SKM-1 (cell line): ENCODE measurements around the gene ABCF2.
A peak's percentile ranks its signal among the peaks of the same experiment; 100 is the strongest.

Source experiments
- DNase-seq: peaks from one replicate; lab custom pipeline; 2025; ENCODE audit not compliant: unreplicated experiment; lab: John Stamatoyannopoulos, UW

The ABCF2 gene

DNA sequence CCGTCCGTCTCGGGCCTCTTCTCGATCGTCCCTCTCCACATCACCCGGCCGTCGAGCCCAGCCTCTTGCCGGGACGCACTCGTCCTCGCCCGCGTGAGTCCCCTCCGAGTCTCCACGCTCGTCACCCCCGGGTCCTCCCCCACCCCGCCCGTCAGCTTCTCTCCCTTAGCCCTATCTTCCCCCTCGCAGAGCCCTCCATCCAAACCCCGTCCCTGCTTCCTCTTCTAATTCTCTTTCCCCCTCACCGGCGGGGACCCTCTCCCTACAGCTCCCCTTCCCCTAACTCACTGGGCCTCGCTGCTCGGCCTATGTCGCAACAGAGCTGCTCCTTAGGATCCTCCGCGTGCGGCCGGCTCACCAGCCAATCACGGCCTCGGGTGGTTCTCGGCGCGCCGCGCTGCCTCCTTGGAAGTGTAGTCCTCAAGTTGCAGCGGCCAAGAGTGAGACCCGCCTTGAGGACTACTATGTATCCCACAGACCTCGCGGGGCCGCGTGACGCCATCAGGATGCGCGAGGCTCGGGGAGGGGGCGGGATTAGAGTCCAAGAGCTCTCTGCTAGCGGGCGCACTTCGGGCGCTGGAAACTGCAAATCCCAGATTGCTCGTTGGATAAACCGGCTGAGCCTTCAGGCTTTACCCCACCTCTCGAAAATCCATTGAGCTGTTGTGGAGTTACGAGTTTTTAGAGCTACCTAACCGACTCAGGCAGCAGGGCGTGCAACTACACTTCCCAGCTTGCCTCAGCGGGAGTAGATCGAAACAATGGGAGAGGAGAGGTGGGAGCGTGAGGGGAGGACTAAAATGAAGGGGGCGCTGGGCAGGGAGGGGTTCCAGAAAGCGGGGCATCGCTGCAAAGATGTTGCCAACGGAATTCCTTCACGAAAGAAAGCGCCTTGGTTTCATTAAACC, at the start of gene ABCF2:
TSS of gene ABCF2 (minus strand) at position 331 of the 908 bp plus-strand sequence. CDS start 747 bp downstream, outside the sequence.
- DNase-seq: peak; percentile 58

DNA sequence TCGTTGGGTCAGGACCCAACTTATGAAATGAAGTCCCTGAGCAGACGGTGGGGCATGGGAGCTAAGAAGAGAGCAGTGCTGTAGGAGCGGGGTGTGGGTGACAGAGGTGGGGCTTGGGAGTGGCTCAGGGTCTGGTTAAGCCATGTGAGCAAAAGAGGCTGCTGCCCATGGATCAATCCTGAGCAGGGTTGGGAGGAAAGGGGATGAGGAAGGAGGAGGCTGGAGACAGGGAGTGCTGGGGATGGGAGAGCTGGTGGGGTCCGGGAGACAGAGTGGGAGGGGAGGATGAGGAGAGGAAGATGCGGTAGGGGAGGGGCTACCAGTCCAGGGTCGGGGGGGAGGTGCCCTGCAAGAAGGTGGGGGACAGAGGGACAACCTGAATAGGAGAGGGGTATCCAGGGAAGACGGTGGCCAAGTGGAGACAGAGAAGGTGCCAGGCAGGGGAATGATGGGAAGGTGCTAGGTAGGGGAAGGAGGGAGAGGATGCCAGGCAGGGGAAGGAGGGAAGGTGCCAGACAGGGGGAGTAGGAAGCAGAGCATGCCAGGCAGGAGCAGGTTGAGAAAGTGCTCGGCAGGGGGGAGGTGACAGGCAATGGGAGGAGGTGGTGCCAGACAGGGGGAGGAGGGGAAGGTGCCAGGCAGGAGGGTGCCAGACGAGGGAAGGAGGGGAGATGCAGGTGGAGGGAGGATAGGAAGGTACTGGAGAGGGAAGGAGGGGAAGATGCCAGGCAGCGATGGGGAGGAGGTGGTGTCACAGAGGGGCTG, 49.0 kb upstream of the ABCF2 start:
- no peak for DNase-seq

DNA sequence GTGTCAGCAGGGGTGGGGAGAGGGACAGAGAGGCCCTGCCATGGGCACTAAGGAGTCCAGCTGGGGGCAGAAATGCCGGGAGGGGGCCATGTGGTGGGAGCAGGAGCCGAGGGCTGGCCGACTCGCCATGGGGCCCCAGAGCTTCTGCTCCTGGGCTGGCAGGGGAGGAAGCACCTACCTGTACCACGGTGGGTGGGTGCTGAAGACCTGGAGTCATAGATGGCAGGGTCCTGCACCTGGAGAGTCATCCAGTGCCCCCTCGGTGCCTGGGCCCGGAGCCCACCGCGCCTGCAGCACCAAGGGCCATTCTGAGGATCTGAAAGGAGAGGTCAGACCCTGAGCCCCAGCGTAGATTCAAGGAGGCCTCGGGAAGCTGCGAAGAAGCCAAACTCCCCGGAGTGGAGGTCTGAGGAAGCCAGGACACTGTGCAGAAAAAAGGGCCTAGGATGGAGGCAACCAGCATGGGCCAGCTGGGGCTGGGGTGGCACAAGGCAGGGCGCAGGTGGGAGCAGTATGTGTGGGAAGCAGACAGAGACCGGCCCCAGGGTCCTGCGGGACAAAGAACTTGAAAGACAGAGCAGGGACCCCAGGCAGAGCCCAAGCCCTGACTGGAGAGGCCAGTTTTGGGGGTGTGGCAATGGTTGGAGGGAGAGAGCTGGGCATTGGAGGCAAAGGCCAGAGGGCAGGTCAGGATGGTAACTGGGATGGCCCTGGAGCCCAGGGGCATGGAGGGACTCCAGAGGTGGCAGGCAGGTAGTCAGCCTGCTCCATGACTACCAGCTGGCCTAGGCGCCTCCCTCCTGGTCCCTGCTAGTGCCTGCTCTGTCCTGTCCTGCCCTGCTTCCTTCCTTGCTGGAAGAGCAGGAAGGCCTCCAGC, 48.2 kb upstream of the ABCF2 start:
- DNase-seq: no peak

DNA sequence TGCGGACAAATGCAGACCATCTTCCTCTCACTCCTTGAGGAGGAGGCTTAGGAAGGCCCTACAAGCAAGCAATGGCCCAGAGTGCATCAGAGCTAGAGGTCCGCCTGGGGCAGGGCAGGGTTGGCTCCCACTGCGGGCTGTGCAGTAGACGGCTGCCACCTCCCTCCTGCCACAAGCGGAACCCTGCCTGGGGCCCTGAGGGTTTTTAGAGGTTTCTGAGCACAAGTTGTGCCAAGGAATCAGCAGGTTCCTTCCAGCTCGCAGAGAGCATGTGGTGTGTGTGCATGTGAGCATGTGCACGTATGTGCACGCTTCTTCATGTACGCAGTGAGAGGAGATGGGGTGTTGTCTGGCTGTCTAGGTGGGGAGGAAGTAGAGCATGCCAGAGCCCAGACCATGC, 47.4 kb upstream of the ABCF2 start:
- DNase-seq: no peak

DNA sequence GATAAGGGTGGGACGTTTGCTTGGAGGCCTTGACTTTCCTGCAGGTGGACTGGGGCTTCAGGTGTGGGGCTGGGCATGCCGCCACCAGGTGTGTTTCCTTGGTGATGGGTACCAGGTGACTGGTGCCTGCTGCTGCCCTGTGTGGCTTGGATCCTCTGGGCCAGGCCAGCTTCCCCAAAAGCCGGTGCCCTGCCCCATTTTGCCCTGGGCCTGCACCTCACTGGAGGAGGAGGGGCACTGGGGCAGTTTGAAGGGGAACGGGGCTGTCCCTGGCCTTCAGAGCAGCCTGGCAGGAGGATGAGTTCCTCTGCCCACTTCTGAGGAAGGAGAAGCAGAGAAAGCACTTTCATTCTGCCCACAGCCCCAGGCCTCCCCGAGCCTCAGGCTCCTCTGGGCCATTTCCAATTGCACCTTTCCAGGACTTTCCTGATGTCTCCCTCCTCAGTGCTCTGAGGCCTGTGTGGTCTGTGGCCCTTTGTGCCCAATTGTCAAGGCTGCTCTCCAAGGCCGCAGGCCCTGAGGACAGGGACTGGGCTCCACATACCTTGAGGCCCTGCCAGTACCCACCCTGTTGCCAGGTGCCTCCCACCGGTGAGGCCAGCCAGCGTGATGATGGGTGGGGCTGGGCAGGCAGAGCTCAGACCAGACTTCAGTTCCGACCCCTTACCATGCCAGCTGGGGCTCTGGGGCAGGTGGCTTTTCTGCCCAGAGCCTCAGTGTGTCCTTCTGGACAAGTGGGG, 46.8 kb upstream of the ABCF2 start:
- DNase-seq: no peak

DNA sequence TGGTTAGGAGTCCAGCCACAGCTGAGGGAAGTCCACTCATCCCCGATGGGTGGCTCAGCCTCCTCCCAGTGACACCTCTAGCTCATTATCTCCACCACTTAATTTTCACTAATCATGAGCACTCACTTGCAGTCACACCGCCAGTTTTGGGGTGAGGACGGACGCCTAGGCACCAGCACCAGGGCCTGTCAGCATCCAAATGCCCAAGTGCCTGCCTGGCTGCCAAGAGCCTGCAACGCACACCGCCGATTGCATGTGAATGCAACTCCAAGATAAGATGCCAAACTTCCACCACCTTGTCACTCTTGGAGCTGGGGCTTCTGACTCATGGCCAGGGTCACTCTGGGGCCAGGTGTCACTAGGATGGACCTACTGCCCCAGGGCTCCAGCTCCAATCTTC, 45.9 kb upstream of the ABCF2 start:
- DNase-seq: no peak

DNA sequence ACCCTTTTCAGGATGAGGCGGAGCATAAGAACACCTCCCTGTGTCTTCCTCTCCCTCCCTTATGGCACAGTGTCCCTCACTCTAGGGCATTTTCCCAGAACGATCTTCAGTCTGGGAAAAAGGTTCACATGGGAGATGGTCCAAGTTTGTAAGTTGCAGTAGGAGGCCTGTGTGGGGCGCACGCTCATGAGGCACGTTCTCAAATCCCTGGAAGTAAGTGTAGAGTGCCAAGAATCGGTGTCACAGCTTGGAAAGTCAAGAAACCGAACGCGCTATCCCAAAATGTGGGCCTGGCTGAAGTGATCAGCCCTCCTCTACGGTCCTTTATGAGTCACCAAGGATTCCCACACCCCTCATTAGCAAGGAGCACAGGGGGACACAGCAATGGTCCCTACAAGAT, 45.4 kb upstream of the ABCF2 start:
- no peak for DNase-seq

DNA sequence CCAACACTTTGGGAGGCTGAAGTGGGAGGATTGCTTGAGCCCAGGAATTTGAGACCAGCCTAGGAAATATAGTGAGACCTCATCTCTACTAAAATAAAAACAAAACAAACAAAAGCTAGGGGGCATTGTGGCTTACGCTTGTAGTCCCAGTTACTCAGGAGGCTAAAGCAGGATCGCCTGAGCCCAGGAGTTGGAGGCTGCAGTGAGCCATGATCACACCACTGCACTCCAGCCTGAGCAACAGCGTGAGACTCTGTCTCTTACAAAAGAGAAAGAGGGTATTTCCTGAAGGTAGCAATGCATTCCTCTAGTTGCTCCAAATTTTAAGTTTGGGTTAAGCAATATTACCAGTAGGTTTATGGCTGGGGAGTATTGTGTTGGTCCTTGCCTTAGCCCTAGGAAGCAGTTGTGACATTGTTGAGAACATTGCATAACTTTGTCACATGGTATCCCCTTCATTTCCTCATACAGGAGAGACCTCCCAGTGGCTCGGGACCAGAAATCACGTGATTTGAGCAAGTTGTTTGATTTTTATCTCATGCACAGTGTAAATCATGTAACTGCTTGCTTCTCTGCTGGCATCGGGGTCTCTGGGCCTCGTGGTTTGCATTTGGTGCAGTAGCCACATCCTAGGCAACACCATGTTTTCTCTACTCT, 44.8 kb upstream of the ABCF2 start:
- peak; percentile 75 for DNase-seq

DNA sequence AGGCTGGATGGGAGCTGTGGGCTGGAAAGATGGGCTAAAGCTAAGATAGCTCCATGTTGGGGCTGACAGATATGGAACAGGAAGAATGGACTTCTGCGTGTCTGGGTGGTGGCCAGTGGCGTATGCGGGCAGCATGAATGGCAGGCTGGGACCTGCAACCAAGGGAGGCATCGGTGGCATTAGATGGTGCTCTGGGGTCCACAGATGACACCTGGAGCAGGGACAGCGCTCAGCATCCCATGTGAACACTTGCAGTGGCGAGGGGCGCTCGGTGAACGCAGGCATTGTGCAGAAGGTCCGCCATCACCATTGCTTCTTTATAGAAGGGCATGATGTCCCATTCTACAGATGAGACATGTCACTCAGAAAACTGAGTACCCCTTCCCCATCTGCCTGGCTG, 42.5 kb upstream of the ABCF2 start:
- DNase-seq: no peak

DNA sequence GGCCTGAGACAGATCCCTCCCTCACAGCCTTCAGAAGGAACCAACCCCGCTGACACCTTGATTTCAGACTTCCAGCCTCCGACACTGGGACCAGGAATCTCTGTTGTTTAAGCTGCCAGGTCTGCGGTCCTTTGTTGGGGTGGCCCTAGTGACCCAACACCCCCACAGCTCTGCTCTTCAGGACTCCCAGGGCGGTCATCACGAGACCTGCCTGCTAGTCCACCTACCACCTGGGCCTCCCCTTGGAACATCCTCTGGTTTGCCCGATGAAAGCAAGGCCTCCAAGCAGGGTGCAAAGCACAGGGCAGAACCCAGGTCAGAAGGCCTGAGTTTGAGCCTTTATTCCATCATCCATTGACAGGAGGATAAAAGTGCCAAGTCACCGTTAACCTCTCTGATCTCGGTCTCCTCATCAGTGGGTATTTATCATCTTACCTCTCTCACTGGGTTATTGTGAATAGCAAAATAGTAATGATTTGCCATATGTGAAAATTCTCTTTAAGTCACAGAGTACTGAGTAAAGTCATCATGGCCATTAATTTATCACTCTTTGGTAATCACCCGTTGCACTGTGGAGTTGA, 38.4 kb upstream of the ABCF2 start:
- no peak for DNase-seq

DNA sequence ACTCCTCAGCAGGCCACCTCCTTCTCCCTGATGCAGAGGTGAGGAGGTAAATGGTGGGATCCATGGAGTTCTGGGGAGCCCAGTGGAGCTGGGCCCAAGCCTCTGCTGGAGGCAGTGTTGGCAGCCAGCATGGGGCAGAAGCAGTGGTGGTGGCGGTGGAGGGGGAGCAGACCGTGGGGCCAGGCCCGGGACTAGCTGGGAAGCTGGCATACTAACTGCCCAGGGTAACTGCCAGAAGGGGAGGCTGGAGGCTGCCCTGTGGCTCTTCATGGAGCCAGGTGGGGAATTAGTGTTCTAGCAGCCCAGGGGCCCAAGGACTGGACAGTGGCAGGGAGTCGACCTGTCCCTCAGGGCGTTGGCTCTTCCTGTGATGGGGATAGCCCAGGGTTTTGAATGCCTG, 37.6 kb upstream of the ABCF2 start:
- no peak for DNase-seq

DNA sequence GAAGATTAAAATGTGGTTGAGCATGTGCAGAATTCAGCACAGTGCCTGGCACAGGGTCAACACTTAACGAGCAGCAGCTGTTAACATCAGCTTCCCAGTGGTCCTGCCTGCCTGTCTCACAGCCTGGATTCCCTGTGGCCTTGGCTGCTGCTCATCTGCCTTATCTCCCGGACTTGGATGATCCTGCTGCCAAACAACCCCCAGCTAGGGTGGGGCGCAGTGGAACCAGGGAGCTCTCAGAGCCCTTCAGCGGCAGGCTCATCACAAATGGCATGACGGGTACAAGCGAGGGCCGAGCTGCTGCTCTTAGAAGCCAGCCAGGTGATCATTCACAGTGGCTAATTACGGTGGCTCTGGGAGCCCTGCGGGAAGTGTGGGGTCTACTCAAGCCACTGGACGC, 34.5 kb upstream of the ABCF2 start:
- no peak for DNase-seq

DNA sequence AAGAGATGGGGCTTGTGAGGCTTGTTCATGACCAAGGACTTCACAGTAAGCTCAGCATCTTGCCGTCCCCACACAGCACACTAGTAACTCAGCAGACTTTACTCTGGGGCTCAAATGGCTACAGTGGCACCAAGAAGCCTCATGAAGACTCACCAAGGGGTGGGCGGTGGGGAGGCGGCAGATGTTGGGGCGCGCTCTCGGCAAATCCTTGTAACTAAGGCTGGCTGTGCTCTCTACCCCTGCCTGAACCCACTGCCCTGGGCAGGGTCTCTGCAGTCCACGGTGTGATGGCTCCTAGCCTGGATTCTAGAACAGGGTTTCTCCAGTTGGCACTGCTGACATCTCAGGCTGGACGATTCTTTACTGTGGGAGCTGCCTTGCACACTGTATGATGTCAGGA, 33.9 kb upstream of the ABCF2 start:
- no peak for DNase-seq

DNA sequence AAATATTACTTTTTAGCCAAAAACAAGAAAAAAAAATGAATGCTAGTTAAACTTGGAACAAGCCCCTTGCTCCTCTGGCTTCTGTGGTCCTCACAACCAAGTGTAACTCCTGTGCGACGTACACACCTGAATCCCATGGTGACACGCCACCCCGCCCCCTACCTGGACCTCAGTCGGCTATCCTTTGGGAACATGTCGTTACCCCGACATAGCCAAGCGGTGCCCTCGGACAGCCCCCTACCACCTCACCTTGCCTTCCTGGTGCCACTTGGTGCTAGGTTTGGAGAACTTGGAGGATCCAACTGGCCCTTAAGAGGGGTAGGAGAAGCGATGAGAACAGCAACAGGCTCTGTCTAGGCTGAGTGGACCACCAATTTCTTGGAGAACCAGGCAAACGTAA, 33.5 kb upstream of the ABCF2 start:
- DNase-seq: no peak

DNA sequence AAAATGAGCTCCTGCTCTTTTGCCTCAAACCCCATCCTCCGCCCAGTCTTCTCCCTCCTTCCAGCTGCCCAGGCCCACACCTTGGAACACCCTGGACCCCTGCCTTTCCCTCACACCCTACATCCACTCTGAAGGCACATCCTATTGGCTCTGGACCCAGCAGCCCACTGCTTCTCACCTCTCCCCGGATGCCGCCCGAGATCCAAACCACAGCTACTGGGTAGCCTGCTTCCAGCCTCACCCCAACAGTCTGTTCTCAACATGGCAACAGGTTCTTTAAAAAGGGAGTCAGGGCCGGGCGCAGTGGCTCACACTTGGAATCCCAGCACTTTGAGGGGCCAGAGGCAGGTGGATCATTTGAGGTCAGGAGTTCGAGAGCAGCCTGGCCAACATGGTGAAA, 31.0 kb upstream of the ABCF2 start:
- DNase-seq: no peak

DNA sequence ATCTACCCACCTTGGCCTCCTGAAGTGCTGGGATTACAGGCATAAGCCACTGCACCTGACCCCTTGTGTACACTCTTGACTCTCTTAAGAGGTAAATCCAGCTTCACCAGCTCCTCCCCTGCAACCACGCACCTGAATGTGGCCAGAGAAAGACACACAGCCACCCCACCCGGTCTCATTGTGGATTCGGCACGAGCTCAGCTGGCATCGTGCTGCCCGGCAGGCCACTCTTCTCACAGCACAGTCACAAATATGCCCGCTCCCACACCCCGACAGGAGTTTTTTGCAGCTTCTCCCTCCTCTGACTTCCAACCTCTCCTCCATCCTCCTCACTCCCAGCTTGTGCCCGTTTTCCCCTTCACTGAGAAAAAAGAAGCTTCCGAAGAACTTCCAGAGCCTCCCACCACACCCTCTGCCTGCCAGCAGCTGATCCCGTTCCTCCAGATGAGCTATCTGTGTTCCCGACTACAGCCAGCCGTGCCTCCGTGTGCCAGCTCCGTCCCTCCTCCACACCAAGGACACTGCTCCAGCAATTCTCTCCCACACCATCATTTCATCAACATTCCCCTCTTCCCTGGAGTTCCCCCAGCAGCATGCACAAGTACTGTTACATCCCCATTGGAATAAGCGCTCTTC, 29.5 kb upstream of the ABCF2 start:
- no peak for DNase-seq

DNA sequence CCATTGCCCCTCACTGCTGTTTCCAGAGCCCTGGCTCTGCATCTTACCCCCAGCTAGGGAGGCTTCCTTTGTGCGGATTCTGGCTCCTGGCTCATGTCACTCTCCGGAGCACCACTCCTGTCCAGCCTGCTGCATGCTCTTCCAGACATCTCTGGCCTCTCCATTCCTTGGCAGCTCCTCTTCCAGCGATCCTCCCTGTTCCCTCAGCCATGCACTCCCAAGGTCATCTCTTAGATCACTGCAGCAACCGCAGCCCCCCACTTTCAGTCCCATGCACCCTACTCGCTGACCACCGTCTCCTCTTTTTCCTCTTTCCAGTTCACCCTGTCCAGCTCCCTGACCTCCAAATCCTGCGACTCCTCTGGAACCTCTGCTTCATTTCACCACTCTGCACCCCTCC, 28.4 kb upstream of the ABCF2 start:
- DNase-seq: no peak

DNA sequence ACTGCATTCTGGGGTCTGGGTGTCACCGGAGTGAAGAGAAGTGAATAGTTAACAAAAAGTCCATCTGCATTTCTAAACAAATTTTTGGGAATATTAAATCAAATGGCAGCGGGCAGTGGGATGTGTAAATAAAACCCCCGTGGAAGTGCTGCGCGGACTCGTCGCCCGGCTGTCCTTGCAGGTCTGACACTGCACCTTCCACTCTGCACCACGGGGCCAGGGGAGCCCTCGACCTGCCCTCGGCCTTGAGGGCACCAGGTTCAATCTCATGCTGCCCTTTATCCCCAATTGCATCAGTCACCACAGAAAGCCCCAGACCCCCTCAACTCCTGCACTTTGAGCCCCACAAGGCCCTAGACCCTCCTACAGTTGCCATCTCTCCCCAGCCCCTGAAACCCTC, 27.8 kb upstream of the ABCF2 start:
- no peak for DNase-seq

DNA sequence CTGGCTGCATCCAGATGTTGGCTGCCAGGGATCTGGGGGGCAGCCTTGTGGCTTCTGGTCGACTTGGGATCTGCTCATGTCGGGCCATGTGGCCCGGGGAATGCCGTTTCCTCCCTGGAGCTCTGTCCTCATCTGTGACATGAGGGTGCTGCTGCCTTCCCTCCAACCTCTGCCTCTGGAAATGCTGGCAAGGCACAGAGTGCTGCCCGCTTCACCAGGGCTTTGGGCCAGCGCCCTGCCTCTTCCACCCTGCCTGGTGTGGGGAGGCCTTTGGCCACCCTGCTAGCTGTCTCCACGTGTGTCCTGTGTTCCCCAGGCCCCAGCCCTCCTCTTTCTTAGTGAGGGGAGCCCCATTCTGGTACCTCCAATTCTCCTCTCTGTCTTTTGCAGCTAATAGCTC, 27.3 kb upstream of the ABCF2 start:
- no peak for DNase-seq
